H9 (cell line): ENCODE measurements around the gene SDK1. TPM values are rescaled to one million over a fixed set of nuclear protein-coding genes. Genes with fewer than 3 reads are reported as not detected.

Experiments used
- DNase-seq: peaks from one replicate; pipeline ENCODE4 v3.0.0-alpha.2; 2017
- H2AFZ ChIP-seq: one replicate; pipeline ENCODE4 v1.6.1; 2013; ENCODE audit warnings: mild to moderate bottlenecking, low read length, control low read depth, moderate library complexity
- H2AK5ac ChIP-seq: 2 replicates; pipeline ENCODE4 v1.6.1; 2013; ENCODE audit warnings: low read length, control low read depth, mixed read lengths; ENCODE audit not compliant: insufficient read length
- H2BK120ac ChIP-seq: one replicate; pipeline ENCODE4 v1.6.1; 2013; ENCODE audit warnings: low read depth, mild to moderate bottlenecking, low read length, control low read depth, inconsistent platforms; ENCODE audit not compliant: poor library complexity, severe bottlenecking
- H2BK12ac ChIP-seq: 2 replicates; pipeline ENCODE4 v1.6.1; 2013; ENCODE audit warnings: low read length, control low read depth, mixed read lengths, low read depth; ENCODE audit not compliant: insufficient read length
- H2BK15ac ChIP-seq: 2 replicates; pipeline ENCODE4 v1.6.1; 2013; ENCODE audit warnings: low read depth, low read length, control low read depth
- H2BK20ac ChIP-seq: one replicate; pipeline ENCODE4 v1.6.1; 2013; ENCODE audit warnings: low read depth, mild to moderate bottlenecking, low read length, control low read depth, inconsistent platforms; ENCODE audit not compliant: poor library complexity, severe bottlenecking
- H2BK5ac ChIP-seq: 2 replicates; pipeline ENCODE4 v1.6.1; 2013; ENCODE audit warnings: low read length, control low read depth, mixed read lengths; ENCODE audit not compliant: insufficient read length
- H3K14ac ChIP-seq: 2 replicates; pipeline ENCODE4 v1.6.1; 2013; ENCODE audit warnings: low read length, control low read depth; ENCODE audit not compliant: insufficient read depth
- H3K18ac ChIP-seq: 2 replicates; pipeline ENCODE4 v1.6.1; 2013; ENCODE audit warnings: low read depth, mild to moderate bottlenecking, mixed read lengths, low read length, control low read depth; ENCODE audit not compliant: insufficient read length
- H3K23ac ChIP-seq: 2 replicates; pipeline ENCODE4 v1.6.1; 2013; ENCODE audit warnings: low read length, control low read depth, mixed read lengths, low read depth; ENCODE audit not compliant: insufficient read length
- H3K23me2 ChIP-seq: 2 replicates; pipeline ENCODE4 v1.6.1; 2013; ENCODE audit warnings: low read depth, mild to moderate bottlenecking, mixed read lengths, low read length, control low read depth; ENCODE audit not compliant: insufficient read length, poor library complexity, severe bottlenecking
- H3K27ac ChIP-seq: 2 replicates; pipeline ENCODE4 v1.5.1; 2013; ENCODE audit warnings: low read length, control low read depth, mixed read lengths, low read depth; ENCODE audit not compliant: insufficient read length
- H3K27me3 ChIP-seq: 2 replicates; pipeline ENCODE4 v1.6.1; 2013; ENCODE audit warnings: low read length, control low read depth, inconsistent platforms; ENCODE audit not compliant: insufficient read depth
- H3K4ac ChIP-seq: 2 replicates; pipeline ENCODE4 v1.6.1; 2013; ENCODE audit warnings: low read depth, mild to moderate bottlenecking, control low read depth, inconsistent platforms, low read length, moderate library complexity
- H3K4me1 ChIP-seq: 2 replicates; pipeline ENCODE4 v1.6.1; 2013; ENCODE audit warnings: low read length, control low read depth, inconsistent platforms; ENCODE audit not compliant: insufficient read depth
- H3K4me2 ChIP-seq: 2 replicates; pipeline ENCODE4 v1.6.1; 2013; ENCODE audit warnings: low read length, control low read depth, mixed read lengths; ENCODE audit not compliant: insufficient read length, insufficient read depth
- H3K56ac ChIP-seq: 2 replicates; pipeline ENCODE4 v1.6.1; 2013; ENCODE audit warnings: low read depth, mild to moderate bottlenecking, mixed read lengths, low read length, control low read depth; ENCODE audit not compliant: insufficient read length
- H3K79me1 ChIP-seq: 2 replicates; pipeline ENCODE4 v1.6.1; 2013; ENCODE audit warnings: low read depth, mild to moderate bottlenecking, moderate library complexity, low read length, control low read depth, inconsistent platforms; ENCODE audit not compliant: insufficient read depth, poor library complexity, severe bottlenecking
- H3K79me2 ChIP-seq: 2 replicates; pipeline ENCODE4 v1.6.1; 2013; ENCODE audit warnings: low read length, control low read depth, inconsistent platforms; ENCODE audit not compliant: insufficient read depth
- H3K9ac ChIP-seq: 2 replicates; pipeline ENCODE4 v1.6.1; 2013; ENCODE audit warnings: low read length, control low read depth, mixed read lengths; ENCODE audit not compliant: insufficient read length; ENCODE audit errors: extremely low read depth
- H3K9me3 ChIP-seq: one replicate; pipeline ENCODE4 v1.6.1; 2013; ENCODE audit warnings: low read depth, low read length, inconsistent platforms; ENCODE audit not compliant: control insufficient read depth
- H3T11ph ChIP-seq: one replicate; pipeline ENCODE4 v1.6.1; 2013; ENCODE audit warnings: mild to moderate bottlenecking, low read length, control low read depth, inconsistent platforms
- H4K20me1 ChIP-seq: one replicate; pipeline ENCODE4 v1.6.1; 2013; ENCODE audit not compliant: control insufficient read depth, insufficient read length, insufficient read depth
- H4K5ac ChIP-seq: 2 replicates; pipeline ENCODE4 v1.6.1; 2013; ENCODE audit warnings: low read depth, mild to moderate bottlenecking, mixed read lengths, low read length, control low read depth; ENCODE audit not compliant: insufficient read length
- H4K8ac ChIP-seq: replicated peaks from 2 replicates; pipeline ENCODE4 v1.6.1; 2013; ENCODE audit warnings: low read length, control low read depth, mixed read lengths, low read depth; ENCODE audit not compliant: insufficient read length
- H4K91ac ChIP-seq: 2 replicates; pipeline ENCODE4 v1.6.1; 2013; ENCODE audit warnings: low read depth, mild to moderate bottlenecking, moderate library complexity, mixed read lengths, low read length, control low read depth; ENCODE audit not compliant: insufficient read length
- H3K27ac Mint-ChIP-seq, 3 experiments: 2 replicates in 2 of 3; 3 replicates in 1 of 3; pipeline ENCODE4 v1.8.0; 2020 to 2021; ENCODE audit warnings: mixed read lengths in 3 of 3, mild to moderate bottlenecking in 1 of 3, moderate library complexity in 1 of 3
- H3K27me3 Mint-ChIP-seq: 2 replicates; pipeline ENCODE4 v1.8.0; 2021; ENCODE audit warnings: low read depth, mild to moderate bottlenecking, moderate library complexity, mixed read lengths
- H3K36me3 Mint-ChIP-seq, 3 experiments: 2 replicates in 2 of 3; 3 replicates in 1 of 3; pipeline ENCODE4 v1.8.0; 2020 to 2021; ENCODE audit warnings: low read depth in 3 of 3, mixed read lengths in 3 of 3; ENCODE audit not compliant: insufficient read depth in 1 of 3
- H3K4me1 Mint-ChIP-seq, 2 experiments: 2 replicates each; pipeline ENCODE4 v1.8.0; 2020; ENCODE audit warnings: mixed read lengths in 2 of 2
- H3K4me3 Mint-ChIP-seq, 2 experiments: 2 replicates in 1 of 2; 3 replicates in 1 of 2; pipeline ENCODE4 v1.8.0; 2020 to 2021; ENCODE audit warnings: mild to moderate bottlenecking in 2 of 2, mixed read lengths in 2 of 2, moderate library complexity in 1 of 2
- H3K9me3 Mint-ChIP-seq, 2 experiments: 2 replicates in 1 of 2; 3 replicates in 1 of 2; pipeline ENCODE4 v1.8.0; 2020; ENCODE audit warnings: mild to moderate bottlenecking in 2 of 2, mixed read lengths in 2 of 2, moderate library complexity in 1 of 2
- CTCF ChIP-seq: fragments of 200-600 bp; sonication (generic); conservative IDR thresholded peaks from 3 replicates; pipeline ENCODE4 v1.8.0; 2021; ENCODE audit warnings: antibody characterized with exemption, mild to moderate bottlenecking
- WGBS: extraction: QIAGEN DNeasy Blood & Tissue Kit; methylation state at CpG from one replicate; pipeline ENCODE4 v1.1.7; 2013; ENCODE audit warnings: missing lambda C conversion rate, low lambda C conversion rate, mixed read lengths; ENCODE audit not compliant: insufficient read length; ENCODE audit errors: extremely low coverage; 5-methylcytosine and 5-hydroxymethylcytosine counted together
- total RNA-seq: library from RNA; stranded (reverse); gene quantifications from 2 replicates; pipeline ENCODE4 v1.2.1, GENCODE V29; 2021

Gene SDK1
- total RNA-seq, 1 experiment from 2014 or later, result 8.7 TPM

DNA sequence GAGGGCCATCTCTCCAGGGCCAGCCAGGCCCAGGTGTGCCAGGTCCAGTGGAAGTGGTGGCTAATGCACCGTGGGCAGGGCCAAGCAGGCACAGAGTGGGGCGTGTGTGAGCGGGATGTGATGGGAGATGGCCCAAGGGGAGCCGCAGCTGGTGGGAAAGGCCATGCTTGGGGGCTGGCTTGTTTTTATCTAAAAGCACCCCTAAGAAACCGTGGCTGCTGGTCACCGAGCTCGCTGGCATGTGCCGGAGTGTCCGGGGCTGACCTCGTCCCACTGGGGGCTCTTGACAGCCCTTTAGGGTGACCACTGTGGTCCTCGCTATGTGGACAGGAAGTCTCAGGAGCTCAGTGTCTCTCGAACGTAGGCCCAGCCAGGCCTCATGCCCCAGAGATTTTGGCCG is 798.6 kb downstream of the SDK1 start:
- WGBS, result no CpG with 5 or more reads among the region's 14 CpGs
- Histone ChIP-seq H3K18ac (no peak overlapping the region), H3K9me3 (no peaks in the 10 kb centered on the region), H3K23me2 (no peaks in the 10 kb centered on the region), H3K9ac (no peak overlapping the region), H2BK5ac (no peak overlapping the region), H3K27me3 (no peaks in the 10 kb centered on the region), H3T11ph (no peak overlapping the region), H3K56ac (no peak overlapping the region), H3K79me1 (no peaks in the 10 kb centered on the region), H2BK20ac (no peak overlapping the region), H4K5ac (no peak overlapping the region), H3K23ac (no peak overlapping the region), H4K20me1 (no peaks in the 10 kb centered on the region), H3K79me2 (no peaks in the 10 kb centered on the region), H2BK12ac (no peak overlapping the region), H4K91ac (no peak overlapping the region), H2BK15ac (no peak overlapping the region), H3K4me1 (no peaks in the 10 kb centered on the region), H2BK120ac (no peak overlapping the region), H3K4ac (no peak overlapping the region), H2AK5ac (no peak overlapping the region), H3K4me2 (no peak overlapping the region), H2AFZ (no peak overlapping the region), H3K14ac (no peak overlapping the region), H4K8ac (no peak overlapping the region), H3K27ac (no peak overlapping the region)
- DNase-seq, result no peak
- no peaks in the 10 kb centered on the region for H3K9me3 Mint-ChIP-seq
- H3K27ac Mint-ChIP-seq, result peak overlapping the region in 2 of 3 experiments; percentile 28 to 76; a peak in 2 of 7 replicates
- no peak for TF ChIP-seq CTCF
- H3K4me1 Mint-ChIP-seq, result peaks cover 7% of the 10 kb centered on the region in 2 experiments
- no peaks in the 10 kb centered on the region; a peak in 1 of 7 replicates for H3K36me3 Mint-ChIP-seq
- no peak overlapping the region for H3K4me3 Mint-ChIP-seq
- no peaks in the 10 kb centered on the region; the same call in 1 of the 2 replicates for H3K27me3 Mint-ChIP-seq
